ENCODE measurements around the gene MCC.

MCC gene

DNA sequence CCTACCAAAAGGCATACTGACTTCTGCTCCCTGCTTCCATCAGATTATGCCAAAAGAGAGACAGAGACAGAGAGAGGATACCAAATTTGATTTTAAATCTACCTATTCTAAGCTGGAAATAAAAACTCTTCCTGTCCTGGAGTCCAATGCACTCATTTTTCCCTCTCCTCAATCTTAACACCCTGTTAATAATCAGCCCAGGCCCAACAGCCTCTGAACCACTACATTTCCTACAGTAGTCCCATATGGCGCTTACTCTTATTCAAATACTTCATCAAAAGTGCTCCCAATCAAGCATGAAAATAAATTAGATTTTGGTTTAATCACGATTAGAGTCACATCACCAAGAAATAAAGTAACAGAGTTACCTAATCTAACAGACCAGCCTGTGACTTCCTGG, 205.8 kb downstream of the MCC start:
- Histone ChIP-seq H3K36me3 (ENCODE audit: control insufficient read depth in 1 of 2, insufficient read depth in 2 of 2, low read length in 2 of 2) (no peaks in the 10 kb centered on the region), H3K9ac (ENCODE audit: low read depth in 1 of 2, low read length in 2 of 2) (no peak overlapping the region), H3K9me3 (ENCODE audit: control insufficient read depth in 1 of 2, low read length in 2 of 2) (no peaks in the 10 kb centered on the region), H3K27me3 (ENCODE audit: control insufficient read depth in 1 of 2, insufficient read depth in 2 of 2, low read length in 2 of 2) (no peaks in the 10 kb centered on the region), H3K27ac (ENCODE audit: low read depth, low read length) (no peak overlapping the region), H3K4me1 (ENCODE audit: control insufficient read depth in 1 of 2, insufficient read depth in 2 of 2, low read length in 2 of 2) (no peaks in the 10 kb centered on the region), H3K4me3 (ENCODE audit: low read depth in 1 of 2, low read length in 2 of 2) (no peak overlapping the region)

DNA sequence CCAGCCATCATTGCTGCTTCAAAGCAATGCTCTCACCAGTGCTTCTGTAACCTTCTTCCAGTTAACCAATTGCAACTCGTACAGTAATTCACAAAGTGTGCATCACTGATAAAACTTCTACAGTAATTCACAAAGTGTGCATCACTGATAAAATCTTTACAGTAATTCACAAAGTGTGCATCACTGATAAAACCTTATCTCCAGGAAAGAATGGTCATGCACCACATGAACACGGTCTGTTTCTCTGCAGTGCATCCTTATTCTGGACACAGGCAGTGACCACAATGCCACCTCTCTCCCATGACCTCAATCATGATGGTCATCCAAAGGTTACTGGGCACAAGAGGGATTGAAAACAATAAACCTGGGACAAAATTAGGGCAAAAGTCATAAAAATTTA, 207.1 kb downstream of the MCC start:
- H3K27me3 ChIP-seq (ENCODE audit: control insufficient read depth in 1 of 2, insufficient read depth in 2 of 2, low read length in 2 of 2), result no peaks in the 10 kb centered on the region
- H3K36me3 ChIP-seq (ENCODE audit: control insufficient read depth in 1 of 2, insufficient read depth in 2 of 2, low read length in 2 of 2), result no peaks in the 10 kb centered on the region
- no peaks in the 10 kb centered on the region for H3K4me1 ChIP-seq (ENCODE audit: control insufficient read depth in 1 of 2, insufficient read depth in 2 of 2, low read length in 2 of 2)
- no peak overlapping the region for H3K4me3 ChIP-seq (ENCODE audit: low read depth in 1 of 2, low read length in 2 of 2)
- no peaks in the 10 kb centered on the region for H3K9me3 ChIP-seq (ENCODE audit: control insufficient read depth in 1 of 2, low read length in 2 of 2)
- no peak overlapping the region for H3K27ac ChIP-seq (ENCODE audit: low read depth, low read length)
- no peak overlapping the region for H3K9ac ChIP-seq (ENCODE audit: low read depth in 1 of 2, low read length in 2 of 2)

DNA sequence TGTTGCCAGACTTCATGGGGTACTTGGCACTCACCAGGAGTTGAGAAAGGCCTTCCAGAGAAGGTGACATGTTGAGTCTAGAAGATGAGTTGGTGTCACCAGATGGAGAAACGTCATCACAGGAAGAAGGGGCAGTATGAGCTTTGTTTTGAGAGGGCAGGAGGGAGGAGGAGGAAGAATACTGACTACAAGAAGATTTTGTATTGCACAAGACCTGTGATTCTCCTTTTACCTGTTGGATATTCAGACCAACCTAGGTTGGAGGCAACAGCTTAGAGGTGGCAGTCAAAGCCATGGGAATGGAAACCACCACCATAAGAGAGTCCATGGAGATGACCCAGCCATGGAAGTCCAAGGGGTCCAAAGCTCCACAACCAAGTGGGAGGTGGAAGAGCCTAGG, 207.7 kb downstream of the MCC start:
- no peaks in the 10 kb centered on the region for H3K9me3 ChIP-seq (ENCODE audit: control insufficient read depth in 1 of 2, low read length in 2 of 2)
- no peaks in the 10 kb centered on the region for H3K27me3 ChIP-seq (ENCODE audit: control insufficient read depth in 1 of 2, insufficient read depth in 2 of 2, low read length in 2 of 2)
- no peak overlapping the region for H3K9ac ChIP-seq (ENCODE audit: low read depth in 1 of 2, low read length in 2 of 2)
- H3K4me1 ChIP-seq (ENCODE audit: control insufficient read depth in 1 of 2, insufficient read depth in 2 of 2, low read length in 2 of 2), result no peaks in the 10 kb centered on the region
- no peak overlapping the region for H3K27ac ChIP-seq (ENCODE audit: low read depth, low read length)
- H3K4me3 ChIP-seq (ENCODE audit: low read depth in 1 of 2, low read length in 2 of 2), result no peak overlapping the region
- H3K36me3 ChIP-seq (ENCODE audit: control insufficient read depth in 1 of 2, insufficient read depth in 2 of 2, low read length in 2 of 2), result no peaks in the 10 kb centered on the region

DNA sequence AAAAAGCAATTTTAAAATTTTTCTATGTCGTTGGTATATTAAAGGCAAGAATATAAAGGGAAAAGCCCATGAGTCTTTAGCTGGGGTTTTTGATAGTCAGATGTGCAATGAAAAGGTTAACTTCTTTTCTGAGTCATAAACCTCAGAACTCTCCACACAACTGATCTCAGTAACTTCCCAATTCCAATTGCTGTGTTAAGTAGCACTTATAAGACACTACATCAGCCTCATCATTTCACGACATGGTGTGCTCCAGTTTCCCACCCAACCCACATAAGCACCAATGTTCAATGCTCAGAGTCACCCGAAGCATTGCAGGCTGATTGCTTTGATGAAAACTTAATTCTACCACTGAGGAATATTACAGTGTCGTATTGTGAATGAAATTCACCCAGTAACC, 209.3 kb downstream of the MCC start:
- Histone ChIP-seq H3K9me3 (ENCODE audit: control insufficient read depth in 1 of 2, low read length in 2 of 2) (no peaks in the 10 kb centered on the region), H3K4me3 (ENCODE audit: low read depth in 1 of 2, low read length in 2 of 2) (no peak overlapping the region), H3K27ac (ENCODE audit: low read depth, low read length) (no peak overlapping the region), H3K9ac (ENCODE audit: low read depth in 1 of 2, low read length in 2 of 2) (no peak overlapping the region), H3K27me3 (ENCODE audit: control insufficient read depth in 1 of 2, insufficient read depth in 2 of 2, low read length in 2 of 2) (no peaks in the 10 kb centered on the region), H3K36me3 (ENCODE audit: control insufficient read depth in 1 of 2, insufficient read depth in 2 of 2, low read length in 2 of 2) (no peaks in the 10 kb centered on the region), H3K4me1 (ENCODE audit: control insufficient read depth in 1 of 2, insufficient read depth in 2 of 2, low read length in 2 of 2) (no peaks in the 10 kb centered on the region)

DNA sequence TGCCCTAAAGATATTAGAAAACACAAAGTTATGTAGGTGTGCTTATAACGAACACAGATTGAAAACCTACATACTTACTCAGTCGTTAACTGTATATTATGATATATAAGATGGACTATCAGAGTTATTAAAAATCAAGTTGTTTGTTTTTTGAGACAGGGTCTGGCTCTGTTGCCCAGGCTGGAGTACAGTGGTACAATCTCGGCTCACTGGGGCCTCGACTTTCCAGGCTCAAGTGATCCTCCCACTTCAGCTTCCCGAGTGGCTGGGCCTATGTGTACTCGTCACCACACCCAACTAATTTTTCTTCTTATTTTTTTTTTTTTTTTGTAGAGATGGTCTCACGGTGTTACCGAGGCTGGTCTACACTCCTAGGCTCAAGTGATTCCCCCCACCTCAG, 211.8 kb downstream of the MCC start:
- Histone ChIP-seq H3K4me3 (ENCODE audit: low read depth in 1 of 2, low read length in 2 of 2) (no peak overlapping the region), H3K36me3 (ENCODE audit: control insufficient read depth in 1 of 2, insufficient read depth in 2 of 2, low read length in 2 of 2) (no peaks in the 10 kb centered on the region), H3K27ac (ENCODE audit: low read depth, low read length) (no peak overlapping the region), H3K27me3 (ENCODE audit: control insufficient read depth in 1 of 2, insufficient read depth in 2 of 2, low read length in 2 of 2) (no peaks in the 10 kb centered on the region), H3K9ac (ENCODE audit: low read depth in 1 of 2, low read length in 2 of 2) (no peak overlapping the region), H3K9me3 (ENCODE audit: control insufficient read depth in 1 of 2, low read length in 2 of 2) (no peaks in the 10 kb centered on the region), H3K4me1 (ENCODE audit: control insufficient read depth in 1 of 2, insufficient read depth in 2 of 2, low read length in 2 of 2) (no peaks in the 10 kb centered on the region)

DNA sequence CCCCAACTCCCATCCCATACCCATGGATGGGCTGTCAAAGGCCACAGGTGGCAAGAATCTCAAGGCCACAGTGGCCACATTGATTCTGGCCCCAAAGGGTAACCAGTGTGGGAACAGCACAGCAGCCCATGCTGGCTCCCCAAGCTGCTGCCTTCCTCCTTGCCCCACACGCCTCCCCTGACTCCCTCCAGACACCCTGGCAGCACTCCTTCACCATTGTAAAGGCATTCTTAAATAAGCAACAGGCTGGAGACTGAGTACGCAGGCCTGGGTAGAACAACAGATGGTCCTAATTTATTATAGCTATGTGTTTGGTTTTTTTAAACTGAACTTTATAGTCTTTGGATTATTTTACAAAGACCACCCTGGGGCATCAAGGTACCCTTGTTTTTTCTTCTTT, 212.3 kb downstream of the MCC start:
- H3K9me3 ChIP-seq (ENCODE audit: control insufficient read depth in 1 of 2, low read length in 2 of 2), result no peaks in the 10 kb centered on the region
- no peak overlapping the region for H3K9ac ChIP-seq (ENCODE audit: low read depth in 1 of 2, low read length in 2 of 2)
- H3K27ac ChIP-seq (ENCODE audit: low read depth, low read length), result no peak overlapping the region
- no peaks in the 10 kb centered on the region for H3K27me3 ChIP-seq (ENCODE audit: control insufficient read depth in 1 of 2, insufficient read depth in 2 of 2, low read length in 2 of 2)
- H3K36me3 ChIP-seq (ENCODE audit: control insufficient read depth in 1 of 2, insufficient read depth in 2 of 2, low read length in 2 of 2), result no peaks in the 10 kb centered on the region
- no peaks in the 10 kb centered on the region for H3K4me1 ChIP-seq (ENCODE audit: control insufficient read depth in 1 of 2, insufficient read depth in 2 of 2, low read length in 2 of 2)
- H3K4me3 ChIP-seq (ENCODE audit: low read depth in 1 of 2, low read length in 2 of 2), result no peak overlapping the region

DNA sequence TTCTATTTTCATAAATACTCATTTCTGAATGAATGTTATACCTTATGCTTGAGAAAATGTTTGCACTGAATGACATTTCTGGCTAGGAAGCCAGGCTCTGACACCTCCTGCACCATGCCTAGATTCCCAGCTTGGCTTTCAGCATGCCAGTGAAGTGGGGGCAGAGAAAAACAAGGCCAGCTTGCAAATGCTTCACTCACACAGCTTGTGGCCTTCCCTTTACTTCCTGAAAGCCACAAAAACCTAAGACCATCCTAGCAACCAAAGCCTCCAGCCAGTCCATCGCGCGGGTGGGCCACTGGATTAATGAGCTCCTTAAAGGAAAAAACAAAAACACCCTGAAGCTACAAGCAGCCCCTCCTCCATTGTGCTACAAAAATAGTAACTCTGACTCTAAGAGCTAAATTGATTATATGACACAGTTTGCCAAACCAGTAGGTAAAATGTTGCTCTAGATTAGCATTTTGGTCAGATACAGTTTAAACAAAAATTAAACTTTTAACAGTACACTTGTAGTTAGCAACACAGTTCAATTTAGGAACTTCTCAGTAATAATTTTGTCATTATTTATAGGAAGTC, 213.3 kb downstream of the MCC start:
- Histone ChIP-seq H3K4me3 (ENCODE audit: low read depth in 1 of 2, low read length in 2 of 2) (no peak overlapping the region), H3K9me3 (ENCODE audit: control insufficient read depth in 1 of 2, low read length in 2 of 2) (no peaks in the 10 kb centered on the region), H3K27me3 (ENCODE audit: control insufficient read depth in 1 of 2, insufficient read depth in 2 of 2, low read length in 2 of 2) (no peaks in the 10 kb centered on the region), H3K4me1 (ENCODE audit: control insufficient read depth in 1 of 2, insufficient read depth in 2 of 2, low read length in 2 of 2) (no peaks in the 10 kb centered on the region), H3K9ac (ENCODE audit: low read depth in 1 of 2, low read length in 2 of 2) (no peak overlapping the region), H3K36me3 (ENCODE audit: control insufficient read depth in 1 of 2, insufficient read depth in 2 of 2, low read length in 2 of 2) (no peaks in the 10 kb centered on the region), H3K27ac (ENCODE audit: low read depth, low read length) (no peak overlapping the region)

DNA sequence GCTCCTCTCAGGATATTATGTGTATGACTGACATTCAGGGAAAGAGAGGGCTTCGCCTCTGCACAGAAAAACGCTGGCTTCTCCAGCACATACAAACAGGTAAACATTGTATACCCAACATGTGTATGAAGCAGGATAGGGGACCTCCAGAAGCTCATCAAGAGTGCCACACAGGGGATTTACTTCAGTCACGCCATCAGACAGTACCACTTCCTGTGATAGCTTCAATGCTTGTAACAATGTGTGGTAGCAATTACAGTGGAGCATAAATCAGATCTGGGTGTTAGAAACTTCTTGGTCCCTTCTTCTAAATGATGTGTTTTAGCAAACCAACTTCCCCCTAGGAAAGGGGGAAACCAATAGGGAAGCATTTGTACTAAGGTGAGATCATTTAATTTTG, 214.3 kb downstream of the MCC start:
- Histone ChIP-seq H3K4me1 (ENCODE audit: control insufficient read depth in 1 of 2, insufficient read depth in 2 of 2, low read length in 2 of 2) (no peaks in the 10 kb centered on the region), H3K4me3 (ENCODE audit: low read depth in 1 of 2, low read length in 2 of 2) (no peak overlapping the region), H3K27ac (ENCODE audit: low read depth, low read length) (no peak overlapping the region)

DNA sequence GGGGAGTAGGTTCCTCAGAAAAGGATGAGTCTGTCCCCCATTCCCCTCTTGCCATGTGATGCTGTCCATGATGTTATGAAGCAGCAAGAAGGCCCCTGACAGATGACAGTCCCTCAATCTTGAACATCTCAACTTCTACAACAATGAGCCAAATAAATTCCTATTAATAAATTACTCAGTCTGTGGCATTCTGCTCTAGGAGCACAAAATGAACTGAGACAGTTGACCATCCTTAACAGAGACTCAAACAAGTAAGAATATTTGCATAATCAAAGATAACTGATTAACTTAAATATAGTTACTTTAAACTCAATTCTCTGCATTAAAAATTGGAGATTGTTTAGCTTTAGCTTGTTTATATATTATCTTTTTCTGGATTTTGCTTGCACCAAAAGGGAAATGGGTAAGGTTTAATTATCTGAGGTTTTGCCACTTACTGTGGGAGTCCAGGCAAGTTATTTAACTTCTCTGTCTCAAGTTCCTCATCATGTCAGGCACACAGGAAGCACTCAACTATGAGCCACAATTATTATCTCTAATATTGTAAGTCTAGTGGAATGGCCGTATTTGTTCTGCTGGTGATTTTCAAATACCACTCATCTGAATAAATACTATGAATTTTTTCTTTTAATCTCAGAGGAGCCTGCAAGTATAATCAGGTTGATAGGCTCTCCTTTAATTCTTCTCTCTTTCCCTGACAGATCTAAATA, 216.4 kb downstream of the MCC start:
- no peak overlapping the region for H3K9ac ChIP-seq (ENCODE audit: low read depth in 1 of 2, low read length in 2 of 2)
- H3K4me1 ChIP-seq (ENCODE audit: control insufficient read depth in 1 of 2, insufficient read depth in 2 of 2, low read length in 2 of 2), result no peaks in the 10 kb centered on the region
- no peak overlapping the region for H3K27ac ChIP-seq (ENCODE audit: low read depth, low read length)
- H3K9me3 ChIP-seq (ENCODE audit: control insufficient read depth in 1 of 2, low read length in 2 of 2), result no peaks in the 10 kb centered on the region
- H3K27me3 ChIP-seq (ENCODE audit: control insufficient read depth in 1 of 2, insufficient read depth in 2 of 2, low read length in 2 of 2), result no peaks in the 10 kb centered on the region
- H3K4me3 ChIP-seq (ENCODE audit: low read depth in 1 of 2, low read length in 2 of 2), result no peak overlapping the region
- H3K36me3 ChIP-seq (ENCODE audit: control insufficient read depth in 1 of 2, insufficient read depth in 2 of 2, low read length in 2 of 2), result no peaks in the 10 kb centered on the region

More for the DNA sequence above, 214.3 kb downstream of the MCC start:
- no peaks in the 10 kb centered on the region for H3K36me3 ChIP-seq (ENCODE audit: control insufficient read depth in 1 of 2, insufficient read depth in 2 of 2, low read length in 2 of 2)
- H3K27me3 ChIP-seq (ENCODE audit: control insufficient read depth in 1 of 2, insufficient read depth in 2 of 2, low read length in 2 of 2), result no peaks in the 10 kb centered on the region
- H3K9me3 ChIP-seq (ENCODE audit: control insufficient read depth in 1 of 2, low read length in 2 of 2), result no peaks in the 10 kb centered on the region
- H3K9ac ChIP-seq (ENCODE audit: low read depth in 1 of 2, low read length in 2 of 2), result no peak overlapping the region

DNA sequence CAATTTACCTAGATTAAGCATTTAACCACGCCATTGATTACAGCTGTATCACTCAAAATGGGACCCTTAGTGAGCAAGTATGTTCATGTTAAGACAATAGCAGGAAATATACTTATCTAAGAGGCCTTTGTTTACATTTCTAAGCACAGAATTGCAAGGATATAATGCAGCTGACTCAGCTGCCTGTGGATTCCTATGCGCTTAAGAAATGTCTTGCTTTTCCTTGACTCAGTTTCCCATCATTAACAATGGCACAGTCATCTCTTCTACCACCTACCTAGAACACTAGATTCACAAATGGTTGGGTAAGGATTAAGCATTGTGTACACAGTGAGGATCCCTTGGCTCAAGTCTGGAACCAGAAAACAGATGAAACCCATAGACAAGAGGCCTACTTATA, 217.2 kb downstream of the MCC start:
- Histone ChIP-seq H3K9me3 (ENCODE audit: control insufficient read depth in 1 of 2, low read length in 2 of 2) (no peaks in the 10 kb centered on the region), H3K4me3 (ENCODE audit: low read depth in 1 of 2, low read length in 2 of 2) (no peak overlapping the region), H3K9ac (ENCODE audit: low read depth in 1 of 2, low read length in 2 of 2) (no peak overlapping the region), H3K4me1 (ENCODE audit: control insufficient read depth in 1 of 2, insufficient read depth in 2 of 2, low read length in 2 of 2) (no peaks in the 10 kb centered on the region), H3K36me3 (ENCODE audit: control insufficient read depth in 1 of 2, insufficient read depth in 2 of 2, low read length in 2 of 2) (no peaks in the 10 kb centered on the region), H3K27ac (ENCODE audit: low read depth, low read length) (no peak overlapping the region), H3K27me3 (ENCODE audit: control insufficient read depth in 1 of 2, insufficient read depth in 2 of 2, low read length in 2 of 2) (no peaks in the 10 kb centered on the region)

All from duodenal mucosa (tissue), 2 donors.